K562 (cell line): ENCODE results near the gene TBP. TPM values are rescaled to one million over a fixed set of nuclear protein-coding genes. Genes with fewer than 3 reads are reported as not detected.
A peak's percentile ranks its signal among the peaks of the same experiment; 100 is the strongest.

ENCODE experiments used
- AFF1 ChIP-seq, 2 experiments: fragments of 450-650 bp; IDR thresholded peaks; 2 replicates each; pipeline ENCODE4 v1.6.1; 2018; ENCODE audit warnings: mild to moderate bottlenecking in 2 of 2, low read depth in 1 of 2; ENCODE audit not compliant: partially characterized antibody in 2 of 2
- AFF4 ChIP-seq: sonication (generic); formaldehyde crosslinking; IDR thresholded peaks from 2 replicates; pipeline ENCODE4 v1.8.0; 2023; ENCODE audit warnings: mild to moderate bottlenecking, missing genetic modification reagents
- CCAR2 ChIP-seq: fragments of 200-400 bp; formaldehyde crosslinking; IDR thresholded peaks from 2 replicates; pipeline ENCODE4 v1.6.1; 2017; ENCODE audit warnings: mild to moderate bottlenecking, low read depth, low read length
- CTCFL ChIP-seq: IDR thresholded peaks from 2 replicates; pipeline ENCODE4 v1.6.1; 2011; ENCODE audit warnings: borderline replicate concordance, low read depth, mild to moderate bottlenecking, moderate library complexity, low read length; ENCODE audit not compliant: insufficient read depth, poor library complexity, severe bottlenecking
- HNRNPLL ChIP-seq: fragments of 200-400 bp; formaldehyde crosslinking; IDR thresholded peaks from 2 replicates; pipeline ENCODE4 v1.6.1; 2017; ENCODE audit warnings: low read length, low read depth, mild to moderate bottlenecking; ENCODE audit not compliant: poor library complexity, severe bottlenecking
- NCOA4 ChIP-seq: fragments of 450-650 bp; IDR thresholded peaks from 2 replicates; pipeline ENCODE4 v1.6.1; 2018; ENCODE audit warnings: mild to moderate bottlenecking; ENCODE audit not compliant: partially characterized antibody
- RUNX1 ChIP-seq: sonication (generic); IDR thresholded peaks from 2 replicates; pipeline ENCODE4 v1.6.1; 2016; ENCODE audit warnings: antibody characterized with exemption, low read depth
- SREBF2 ChIP-seq: sonication (generic); formaldehyde crosslinking; IDR thresholded peaks from 2 replicates; pipeline ENCODE4 v1.4.0; 2020; ENCODE audit warnings: mild to moderate bottlenecking, missing genetic modification reagents
- TSC22D4 ChIP-seq: fragments of 450-650 bp; IDR thresholded peaks from 2 replicates; pipeline ENCODE4 v1.6.1; 2016; ENCODE audit warnings: missing genetic modification characterization, missing biosample characterization, control low read depth
- ZKSCAN3 ChIP-seq: fragments of 250-450 bp; sonication (Bioruptor Pico); IDR thresholded peaks from 2 replicates; pipeline ENCODE4 v1.4.0; 2020
- ZNF175 ChIP-seq: fragments of 200-800 bp; sonication (Bioruptor generic); IDR thresholded peaks from 2 replicates; pipeline ENCODE4 v1.6.1; 2016; ENCODE audit warnings: low read depth, mild to moderate bottlenecking, missing genetic modification characterization, missing compliant biosample characterization
- ZNF224 ChIP-seq: sonication (generic); formaldehyde crosslinking; IDR thresholded peaks from 2 replicates; pipeline ENCODE4 v1.8.0; 2022; ENCODE audit warnings: mild to moderate bottlenecking, missing genetic modification reagents
- ZNF253 ChIP-seq: fragments of 250-450 bp; sonication (Bioruptor Pico); conservative IDR thresholded peaks from 2 replicates; pipeline ENCODE4 v1.6.1; 2021; ENCODE audit warnings: mild to moderate bottlenecking
- ZNF263 ChIP-seq: sonication (generic); formaldehyde crosslinking; IDR thresholded peaks from 2 replicates; pipeline ENCODE4 v1.8.0; 2022; ENCODE audit warnings: mild to moderate bottlenecking, missing genetic modification reagents, borderline replicate concordance
- ZNF384 ChIP-seq: IDR thresholded peaks from 2 replicates; pipeline ENCODE4 v1.6.1; 2012; ENCODE audit warnings: low read depth, low read length, improper control_type of control experiment
- ZNF76 ChIP-seq: fragments of 250-450 bp; sonication (Bioruptor Pico); IDR thresholded peaks from 2 replicates; pipeline ENCODE4 v1.4.0; 2020; ENCODE audit warnings: mild to moderate bottlenecking, moderate library complexity, borderline replicate concordance
- ZNF766 ChIP-seq: fragments of 200-800 bp; sonication (Bioruptor generic); conservative IDR thresholded peaks from 2 replicates; pipeline ENCODE4 v1.6.1; 2016; ENCODE audit warnings: missing genetic modification characterization, missing compliant biosample characterization
- ZSCAN29 ChIP-seq: fragments of 450-650 bp; IDR thresholded peaks from 2 replicates; pipeline ENCODE4 v1.6.1; 2017
- ZSCAN32 ChIP-seq: fragments of 450-650 bp; formaldehyde crosslinking; IDR thresholded peaks from 2 replicates; pipeline ENCODE4 v1.4.0; 2020; ENCODE audit warnings: mild to moderate bottlenecking, moderate library complexity
- polyA plus RNA-seq, 8 experiments: library from polyadenylated mRNA; depleted of rRNA in 4 of 8; stranded (reverse) in 5 of 8; unstranded in 3 of 8; fragments of >200 nt; fragmentation: Nextera tagmentation in 2 of 8; fragmentation: Illumina TruSeq in 1 of 8; extraction: Ambion mirVana in 2 of 8; extraction: Trizol in 1 of 8; gene quantifications; 2 replicates each; pipeline versions ENCODE4 v1.2.1 to v1.2.3, GENCODE V29; 2011 to 2014; ENCODE audit warnings: inconsistent platforms in 1 of 8, missing spikeins in 1 of 8
- total RNA-seq, 7 experiments: library from RNA; depleted of rRNA in 6 of 7; stranded (reverse); fragments of >200 nt in 6 of 7; fragmentation: Illumina TruSeq in 2 of 7; extraction: Trizol in 2 of 7; gene quantifications; 2 replicates each; pipeline versions ENCODE4 v1.2.1 to v1.2.3, GENCODE V29; 2011 to 2021; ENCODE audit warnings: low replicate concordance in 1 of 7

Gene TBP
- total and polyA plus RNA-seq, 9 of the 15 experiments (the other 6 are each of a cell fraction or from before 2014, with no cell fraction given), result 28.5 to 86.1 (median 39.5) TPM

GRCh38 chr6:170553534-170554012 lies 596 bp upstream of the TBP start (continued):
- TF ChIP-seq AFF4 (CRISPR knock-in tag) (no peak), CTCFL (no peak), RUNX1 (no peak), ZNF253 (CRISPR knock-in tag) (no peak), ZKSCAN3 (CRISPR knock-in tag) (no peak), ZNF76 (CRISPR knock-in tag) (no peak), AFF1 (IDR thresholded peaks at IDR 0.05; ENCODE audit: low read depth in 1 of 2, partially characterized antibody in 2 of 2) (peak in 1 of 2 experiments; percentile 40), ZNF263 (CRISPR knock-in tag) (no peak), SREBF2 (CRISPR knock-in tag) (no peak), NCOA4 (no peak), ZNF384 (no peak), CCAR2 (no peak), ZNF224 (CRISPR knock-in tag) (no peak), TSC22D4 (tag) (no peak), ZNF766 (CRISPR knock-in tag) (no peak), ZSCAN29 (no peak), HNRNPLL (no peak), ZSCAN32 (CRISPR knock-in tag) (no peak), ZNF175 (CRISPR knock-in tag) (peak; percentile 29; the same call in 1 of the 2 replicates)
